ENCODE data around the gene HGF. TPM values are rescaled to one million over a fixed set of nuclear protein-coding genes. Genes with fewer than 3 reads are reported as not detected.

HGF gene
- total RNA-seq, 2 donors from 2014 or later: 0.20 to 0.29 TPM

- no peak overlapping the region for H3K9ac ChIP-seq (ENCODE audit: extremely low read depth, low read length, poor library complexity, severe bottlenecking)
- no peaks in the 10 kb centered on the region for H3K36me3 ChIP-seq (ENCODE audit: control insufficient read depth, insufficient read depth, low read length)
- no peak for DNase-seq
- no peaks in the 10 kb centered on the region for H3K9me3 Mint-ChIP-seq
- no peaks in the 10 kb centered on the region for H3K9me3 ChIP-seq (ENCODE audit: control insufficient read depth, low read length)
- H3K27ac Mint-ChIP-seq: no peak overlapping the region
- H3K27ac ChIP-seq (ENCODE audit: low read depth, low read length): no peak overlapping the region
- no peak overlapping the region for H3K4me3 Mint-ChIP-seq
- 73 to 85% methylated on average over 4 to 6 of the region's 9 CpGs for WGBS, 2 experiments (ENCODE audit: insufficient coverage in 1 of 2, insufficient read length in 1 of 2)
- H3K4me1 ChIP-seq (ENCODE audit: control insufficient read depth, insufficient read depth, low read length): no peaks in the 10 kb centered on the region
- no peak overlapping the region for H3K4me3 ChIP-seq (ENCODE audit: low read length)
- H3K27me3 Mint-ChIP-seq (ENCODE audit: insufficient read depth): no peaks in the 10 kb centered on the region
- H3K36me3 Mint-ChIP-seq (ENCODE audit: low read depth): no peaks in the 10 kb centered on the region
- H3K4me1 Mint-ChIP-seq: no peaks in the 10 kb centered on the region
- H3K27me3 ChIP-seq (ENCODE audit: control insufficient read depth, insufficient read depth, low read length, poor library complexity, severe bottlenecking): no peaks in the 10 kb centered on the region
- no peak for TF ChIP-seq CTCF (conservative IDR thresholded peaks at IDR 0.05)
Observed at GRCh38 chr7:81751619-81752317, 18.1 kb downstream of the HGF start.

- Histone ChIP-seq H3K27ac (ENCODE audit: low read depth, low read length) (no peak overlapping the region), H3K4me3 (ENCODE audit: low read length) (no peak overlapping the region), H3K27me3 (ENCODE audit: control insufficient read depth, insufficient read depth, low read length, poor library complexity, severe bottlenecking) (no peaks in the 10 kb centered on the region), H3K4me1 (ENCODE audit: control insufficient read depth, insufficient read depth, low read length) (no peaks in the 10 kb centered on the region), H3K9ac (ENCODE audit: extremely low read depth, low read length, poor library complexity, severe bottlenecking) (no peak overlapping the region), H3K36me3 (ENCODE audit: control insufficient read depth, insufficient read depth, low read length) (no peaks in the 10 kb centered on the region), H3K9me3 (ENCODE audit: control insufficient read depth, low read length) (no peaks in the 10 kb centered on the region)
- no peak for TF ChIP-seq CTCF (conservative IDR thresholded peaks at IDR 0.05)
- no peaks in the 10 kb centered on the region for H3K36me3 Mint-ChIP-seq (ENCODE audit: low read depth)
- no peaks in the 10 kb centered on the region for H3K4me1 Mint-ChIP-seq
- 83 to 100% methylated on average over 2 of the region's 2 CpGs for WGBS, 2 experiments (ENCODE audit: insufficient coverage in 1 of 2, insufficient read length in 1 of 2)
- H3K9me3 Mint-ChIP-seq: no peaks in the 10 kb centered on the region
- DNase-seq: no peak
- H3K27ac Mint-ChIP-seq: no peak overlapping the region
- no peaks in the 10 kb centered on the region for H3K27me3 Mint-ChIP-seq (ENCODE audit: insufficient read depth)
- H3K4me3 Mint-ChIP-seq: no peak overlapping the region
Observed at GRCh38 chr7:81745637-81746036, 24.2 kb downstream of the HGF start.

GRCh38 chr7:81744389-81744788 is 25.5 kb downstream of the HGF start:
- Histone ChIP-seq H3K27me3 (ENCODE audit: control insufficient read depth, insufficient read depth, low read length, poor library complexity, severe bottlenecking) (no peaks in the 10 kb centered on the region), H3K36me3 (ENCODE audit: control insufficient read depth, insufficient read depth, low read length) (no peaks in the 10 kb centered on the region), H3K9me3 (ENCODE audit: control insufficient read depth, low read length) (no peaks in the 10 kb centered on the region), H3K9ac (ENCODE audit: extremely low read depth, low read length, poor library complexity, severe bottlenecking) (no peak overlapping the region), H3K27ac (ENCODE audit: low read depth, low read length) (no peak overlapping the region), H3K4me1 (ENCODE audit: control insufficient read depth, insufficient read depth, low read length) (no peaks in the 10 kb centered on the region), H3K4me3 (ENCODE audit: low read length) (no peak overlapping the region)
- no peaks in the 10 kb centered on the region for H3K9me3 Mint-ChIP-seq
- no peaks in the 10 kb centered on the region for H3K4me1 Mint-ChIP-seq
- no peak overlapping the region for H3K4me3 Mint-ChIP-seq
- no peaks in the 10 kb centered on the region for H3K27me3 Mint-ChIP-seq (ENCODE audit: insufficient read depth)
- no peak for DNase-seq
- no peak for TF ChIP-seq CTCF (conservative IDR thresholded peaks at IDR 0.05)
- H3K36me3 Mint-ChIP-seq (ENCODE audit: low read depth): no peaks in the 10 kb centered on the region
- H3K27ac Mint-ChIP-seq: no peak overlapping the region

Measured in endodermal cell (in vitro differentiated cells).